H1 (cell line): ENCODE results near the gene TMEM117. TPM values are rescaled to one million over a fixed set of nuclear protein-coding genes. Genes with fewer than 3 reads are reported as not detected.

Experiments used
- CTCF ChIA-PET: fragments of 300-600 bp; sonication (Branson Sonifier 250); formaldehyde crosslinking; loops from one replicate; lab custom pipeline; 2021; ENCODE audit not compliant: partially characterized antibody; lab: Charles Lee
- POLR2A ChIA-PET: fragments of 300-600 bp; sonication (Branson Sonifier 250); formaldehyde crosslinking; loops from one replicate; lab custom pipeline; 2021; ENCODE audit warnings: inconsistent platforms; ENCODE audit not compliant: partially characterized antibody; lab: Charles Lee
- DNase-seq, 2 experiments: peaks; one replicate each; pipeline versions ENCODE4 v3.0.0 to v3.0.0-alpha.2; 2010 to 2022; ENCODE audit warnings: low spot score in 2 of 2, low read depth in 1 of 2, mixed read lengths in 1 of 2
- FAIRE-seq: peaks from 2 replicates; lab custom pipeline; 2011; peaks lifted over from hg19 to GRCh38; lab: Jason Lieb, UNC
- H2AFZ ChIP-seq: 2 replicates; pipeline ENCODE4 v1.8.1; 2012; ENCODE audit warnings: low read length, inconsistent platforms
- H2AK5ac ChIP-seq: 2 replicates; pipeline ENCODE4 v1.6.1; 2013; ENCODE audit warnings: low read depth, low read length
- H2BK120ac ChIP-seq: replicated peaks from 2 replicates; pipeline ENCODE3; 2013; ENCODE audit warnings: low read depth, low read length, inconsistent platforms
- H2BK12ac ChIP-seq: 2 replicates; pipeline ENCODE4 v1.6.1; 2013; ENCODE audit warnings: low read depth, low read length
- H2BK15ac ChIP-seq: 2 replicates; pipeline ENCODE4 v1.6.1; 2013; ENCODE audit warnings: low read length
- H2BK20ac ChIP-seq: 2 replicates; pipeline ENCODE4 v1.6.1; 2013; ENCODE audit warnings: low read length
- H2BK5ac ChIP-seq: 2 replicates; pipeline ENCODE4 v1.6.1; 2013; ENCODE audit warnings: low read depth, low read length
- H3K14ac ChIP-seq: 2 replicates; pipeline ENCODE4 v1.6.1; 2013; ENCODE audit warnings: inconsistent platforms; ENCODE audit not compliant: insufficient read length
- H3K18ac ChIP-seq: 2 replicates; pipeline ENCODE4 v1.6.1; 2013; ENCODE audit warnings: low read length; ENCODE audit errors: extremely low read depth
- H3K23ac ChIP-seq: 2 replicates; pipeline ENCODE4 v1.6.1; 2013; ENCODE audit warnings: inconsistent platforms; ENCODE audit not compliant: insufficient read length
- H3K23me2 ChIP-seq: 2 replicates; pipeline ENCODE4 v1.6.1; 2013; ENCODE audit warnings: low read depth, low read length
- H3K27ac ChIP-seq: 2 replicates; pipeline ENCODE4 v1.6.1; 2011; ENCODE audit warnings: low read depth, low read length, inconsistent platforms
- H3K27me3 ChIP-seq, 4 experiments: replicated peaks in 1 of 4; 1 replicate in 1 of 4; 2 replicates in 3 of 4; pipeline versions ENCODE4 v1.6.1 to v1.8.1; 2011 to 2013; ENCODE audit warnings: low read length in 3 of 4, mild to moderate bottlenecking in 3 of 4, inconsistent platforms in 2 of 4, mixed read lengths in 2 of 4, moderate library complexity in 1 of 4; ENCODE audit not compliant: control insufficient read depth in 3 of 4, insufficient read depth in 3 of 4; ENCODE audit errors: extremely low read depth in 1 of 4
- H3K36me3 ChIP-seq, 4 experiments: 2 replicates each; pipeline versions ENCODE4 v1.6.1 to v1.8.1; 2011 to 2013; ENCODE audit warnings: mild to moderate bottlenecking in 4 of 4, low read length in 3 of 4, moderate library complexity in 2 of 4, control low read depth in 1 of 4, inconsistent platforms in 1 of 4; ENCODE audit not compliant: insufficient read depth in 4 of 4, control insufficient read depth in 2 of 4
- H3K4ac ChIP-seq: replicated peaks from 2 replicates; pipeline ENCODE3; 2013; ENCODE audit warnings: low read length, low read depth, mixed read lengths, inconsistent platforms; ENCODE audit not compliant: insufficient read length
- H3K4me1 ChIP-seq, 4 experiments: replicated peaks in 1 of 4; 1 replicate in 1 of 4; 2 replicates in 3 of 4; pipeline versions ENCODE4 v1.6.1 to v1.8.1; 2011 to 2013; ENCODE audit warnings: low read length in 3 of 4, inconsistent platforms in 2 of 4, mixed read lengths in 1 of 4; ENCODE audit not compliant: insufficient read depth in 4 of 4, control insufficient read depth in 3 of 4
- H3K4me2 ChIP-seq, 2 experiments: 2 replicates each; pipeline versions ENCODE4 v1.6.1 to v1.8.1; 2011 to 2013; ENCODE audit warnings: low read depth in 2 of 2, low read length in 2 of 2, control low read depth in 1 of 2, inconsistent platforms in 1 of 2, mild to moderate bottlenecking in 1 of 2; ENCODE audit not compliant: insufficient read depth in 1 of 2
- H3K4me3 ChIP-seq, 4 experiments: fragments of 200-600, 300-600 bp in 1 of 4; sonication (generic), shearing (Covaris generic), sonication (Bioruptor Twin) in 1 of 4; 2 replicates each; pipeline versions ENCODE4 v1.5.1 to v1.8.1; 2011 to 2016; ENCODE audit warnings: low read length in 4 of 4, low read depth in 3 of 4, control low read depth in 2 of 4, inconsistent platforms in 2 of 4, mild to moderate bottlenecking in 2 of 4, mixed read lengths in 1 of 4, moderate library complexity in 1 of 4; ENCODE audit not compliant: insufficient read depth in 2 of 4; ENCODE audit errors: extremely low read depth in 1 of 4
- H3K56ac ChIP-seq: replicated peaks from 2 replicates; pipeline ENCODE3; 2013; ENCODE audit warnings: low read depth, mild to moderate bottlenecking, mixed read lengths, low read length, inconsistent platforms; ENCODE audit not compliant: insufficient read length
- H3K79me1 ChIP-seq: 2 replicates; pipeline ENCODE4 v1.6.1; 2013; ENCODE audit warnings: low read depth, low read length, control low read depth
- H3K79me2 ChIP-seq, 2 experiments: 2 replicates each; pipeline versions ENCODE4 v1.6.1 to v1.8.1; 2012 to 2013; ENCODE audit warnings: low read length in 2 of 2, mild to moderate bottlenecking in 2 of 2, inconsistent platforms in 1 of 2; ENCODE audit not compliant: insufficient read depth in 2 of 2, control insufficient read depth in 1 of 2
- H3K9ac ChIP-seq, 4 experiments: replicated peaks in 1 of 4; 1 replicate in 1 of 4; 2 replicates in 3 of 4; pipeline versions ENCODE4 v1.6.1 to v1.8.1; 2011 to 2013; ENCODE audit warnings: low read depth in 3 of 4, low read length in 3 of 4, control low read depth in 2 of 4, mild to moderate bottlenecking in 2 of 4, moderate library complexity in 2 of 4, inconsistent platforms in 1 of 4; ENCODE audit errors: extremely low read depth in 1 of 4
- H3K9me3 ChIP-seq, 2 experiments: 2 replicates each; pipeline versions ENCODE4 v1.6.1 to v1.8.1; 2012 to 2013; ENCODE audit warnings: mild to moderate bottlenecking in 2 of 2, moderate library complexity in 2 of 2, control low read depth in 1 of 2, inconsistent platforms in 1 of 2, low read depth in 1 of 2, low read length in 1 of 2, mixed read lengths in 1 of 2; ENCODE audit not compliant: insufficient read depth in 2 of 2
- H4K20me1 ChIP-seq, 2 experiments: replicated peaks in 1 of 2; 2 replicates each; pipeline versions ENCODE3 to v1.8.1; 2011 to 2013; ENCODE audit warnings: inconsistent platforms in 2 of 2, low read length in 2 of 2, mild to moderate bottlenecking in 1 of 2; ENCODE audit not compliant: insufficient read depth in 2 of 2, control insufficient read depth in 1 of 2
- H4K5ac ChIP-seq: 2 replicates; pipeline ENCODE4 v1.6.1; 2013; ENCODE audit warnings: low read length, low read depth, mixed read lengths, inconsistent platforms; ENCODE audit not compliant: insufficient read length
- H4K8ac ChIP-seq: 2 replicates; pipeline ENCODE4 v1.8.0; 2013; ENCODE audit warnings: mild to moderate bottlenecking, moderate library complexity, low read length, inconsistent platforms; ENCODE audit not compliant: insufficient read depth; ENCODE audit errors: extremely low read depth
- H4K91ac ChIP-seq: replicated peaks from 2 replicates; pipeline ENCODE3; 2013; ENCODE audit warnings: low read length, mixed read lengths, inconsistent platforms; ENCODE audit not compliant: insufficient read length
- ATF3 ChIP-seq: IDR thresholded peaks from 2 replicates; pipeline ENCODE4 v1.6.1; 2011; ENCODE audit warnings: low read depth, mild to moderate bottlenecking, low read length; ENCODE audit not compliant: insufficient read depth
- BRCA1 ChIP-seq: IDR thresholded peaks from 2 replicates; pipeline ENCODE4 v1.6.1; 2012; ENCODE audit warnings: low read depth, low read length, improper control_type of control experiment
- EGR1 ChIP-seq: IDR thresholded peaks from 2 replicates; pipeline ENCODE4 v1.6.1; 2011; ENCODE audit warnings: low read depth, low read length, borderline replicate concordance
- GABPA ChIP-seq: IDR thresholded peaks from 2 replicates; pipeline ENCODE4 v1.6.1; 2011; ENCODE audit warnings: mild to moderate bottlenecking, low read length, moderate library complexity, borderline replicate concordance; ENCODE audit not compliant: insufficient read depth
- JUND ChIP-seq: IDR thresholded peaks from 2 replicates; pipeline ENCODE4 v1.6.1; 2011; ENCODE audit warnings: mild to moderate bottlenecking, improper control_type of control experiment, low read length
- KDM4A ChIP-seq: IDR thresholded peaks from one replicate; pipeline ENCODE4 v1.7.1; 2012; ENCODE audit warnings: low read depth, mild to moderate bottlenecking, moderate library complexity, low read length, inconsistent platforms; ENCODE audit not compliant: severe bottlenecking
- MAX ChIP-seq: IDR thresholded peaks from 2 replicates; pipeline ENCODE4 v1.6.1; 2012; ENCODE audit warnings: inconsistent platforms
- NANOG ChIP-seq: IDR thresholded peaks from 2 replicates; pipeline ENCODE4 v1.6.1; 2011; ENCODE audit warnings: low read length, low read depth, mild to moderate bottlenecking, inconsistent platforms; ENCODE audit not compliant: insufficient read depth, poor library complexity, severe bottlenecking
- RAD21 ChIP-seq, 2 experiments: IDR thresholded peaks in 1 of 2; conservative IDR thresholded peaks in 1 of 2; 2 replicates each; pipeline ENCODE4 v1.6.1; 2011; ENCODE audit warnings: low read depth in 2 of 2, low read length in 2 of 2, improper control_type of control experiment in 1 of 2, inconsistent platforms in 1 of 2, mild to moderate bottlenecking in 1 of 2, moderate library complexity in 1 of 2
- SIX5 ChIP-seq: IDR thresholded peaks from 2 replicates; pipeline ENCODE4 v1.6.1; 2011; ENCODE audit warnings: mild to moderate bottlenecking, low read depth, low read length
- SP1 ChIP-seq: IDR thresholded peaks from 2 replicates; pipeline ENCODE4 v1.6.1; 2011; ENCODE audit warnings: low read depth, low read length
- SP2 ChIP-seq: IDR thresholded peaks from 2 replicates; pipeline ENCODE4 v1.6.1; 2012; ENCODE audit warnings: mild to moderate bottlenecking, low read length, inconsistent platforms
- TAF7 ChIP-seq: optimal IDR thresholded peaks from 2 replicates; pipeline ENCODE3; 2011; ENCODE audit warnings: low read depth, mild to moderate bottlenecking, inconsistent platforms, low read length, moderate library complexity, borderline replicate concordance
- TCF12 ChIP-seq: IDR thresholded peaks from 2 replicates; pipeline ENCODE4 v1.6.1; 2011; ENCODE audit warnings: low read depth, mild to moderate bottlenecking, low read length
- TEAD4 ChIP-seq: IDR thresholded peaks from 2 replicates; pipeline ENCODE4 v1.6.1; 2012; ENCODE audit warnings: low read depth, low read length, inconsistent platforms, mixed read lengths
- WGBS, 2 experiments: shearing (Covaris generic) in 1 of 2; methylation state at CpG; one replicate each; pipeline versions ENCODE4 v1.1.6 to v1.1.7; 2013 to 2015; ENCODE audit warnings: low lambda C conversion rate in 2 of 2, mixed read lengths in 2 of 2, inconsistent platforms in 1 of 2, low coverage in 1 of 2, missing lambda C conversion rate in 1 of 2; ENCODE audit not compliant: insufficient replicate concordance in 2 of 2, insufficient coverage in 1 of 2, insufficient read length in 1 of 2; ENCODE audit errors: extremely low coverage in 1 of 2, missing lambda C conversion rate in 1 of 2; 5-methylcytosine and 5-hydroxymethylcytosine counted together
- polyA plus RNA-seq, 7 experiments: library from polyadenylated mRNA; depleted of rRNA in 3 of 7; stranded (reverse) in 5 of 7; unstranded in 2 of 7; fragments of >200 nt in 5 of 7; fragments of 200-250 nt in 2 of 7; gene quantifications; 1 replicate in 5 of 7; 2 replicates in 1 of 7; 4 replicates in 1 of 7; pipeline versions ENCODE4 v1.2.1 to v1.2.3, GENCODE V29; 2011 to 2013; ENCODE audit warnings: missing spikeins in 2 of 7, mixed read lengths in 2 of 7
- total RNA-seq: library from RNA; stranded (reverse); fragmentation: NEBNext Ultra II Directional; extraction: Animal tissue kit (Norgen Biotek cat#: 25700); gene quantifications from 2 replicates; pipeline ENCODE4 v1.2.1, GENCODE V29; 2021

Gene TMEM117
- total and polyA plus RNA-seq, 2 of the 8 experiments (the other 6 are each of a cell fraction or from before 2014, with no cell fraction given) = 0.80 to 1.4 TPM

GRCh38 chr12:44240186-44240585 lies 404.3 kb downstream of the TMEM117 start:
- no peak overlapping the region for H3K4ac ChIP-seq
- H4K5ac ChIP-seq = no peak overlapping the region
- no peak overlapping the region for H3K4me3 ChIP-seq
- DNase-seq = no peak
- H3K4me2 ChIP-seq = no peak overlapping the region
- H3K9me3 ChIP-seq = no peaks in the 10 kb centered on the region
- no peak overlapping the region for H2AK5ac ChIP-seq
- no peaks in the 10 kb centered on the region for H3K27me3 ChIP-seq
- H3K18ac ChIP-seq = no peak overlapping the region
- H4K91ac ChIP-seq = no peak overlapping the region
- WGBS, 2 experiments = 81% methylated on average over 2 of the region's 2 CpGs; no CpG with 5 or more reads in 1 of the 2 experiments
- no peaks in the 10 kb centered on the region for H3K79me2 ChIP-seq
- ChIA-PET CTCF (no interaction called here), POLR2A (no interaction called here)
- no peak overlapping the region for H2BK15ac ChIP-seq
- H3K23me2 ChIP-seq = no peaks in the 10 kb centered on the region
- H2BK20ac ChIP-seq = no peak overlapping the region
- H3K27ac ChIP-seq = no peak overlapping the region
- H2AFZ ChIP-seq = no peak overlapping the region
- no peak overlapping the region for H2BK120ac ChIP-seq
- no peaks in the 10 kb centered on the region for H4K20me1 ChIP-seq
- no peaks in the 10 kb centered on the region for H3K79me1 ChIP-seq
- no peak overlapping the region for H3K9ac ChIP-seq
- no peak overlapping the region for H4K8ac ChIP-seq
- FAIRE-seq = no peak
- H3K4me1 ChIP-seq = no peaks in the 10 kb centered on the region
- no peaks in the 10 kb centered on the region for H3K36me3 ChIP-seq
- H2BK5ac ChIP-seq = no peak overlapping the region
- H2BK12ac ChIP-seq = no peak overlapping the region
- H3K23ac ChIP-seq = no peak overlapping the region
- no peak overlapping the region for H3K56ac ChIP-seq
- H3K14ac ChIP-seq = no peak overlapping the region
- TF ChIP-seq NANOG (no peak), TEAD4 (no peak), RAD21 (IDR thresholded peaks at IDR 0.05 in 1 of 2, conservative IDR thresholded peaks at IDR 0.05 in 1 of 2; ENCODE audit: low read depth in 2 of 2, low read length in 2 of 2) (no peak), JUND (no peak), SP1 (no peak), EGR1 (no peak), GABPA (no peak), ATF3 (no peak), BRCA1 (no peak), KDM4A (no peak), SIX5 (no peak), TAF7 (no peak), TCF12 (no peak), SP2 (no peak), MAX (no peak)
